ENCODE results near the gene GFOD2. TPM values are rescaled to one million over a fixed set of nuclear protein-coding genes. Genes with fewer than 3 reads are reported as not detected.

The GFOD2 gene
- polyA plus RNA-seq, 12 donors = 10.2 to 29.8 (median 13.1) TPM; not detected in 1

GRCh38 chr16:67734731-67735201 lies 15.7 kb upstream of the GFOD2 start:
- no peak for DNase-seq

DNA sequence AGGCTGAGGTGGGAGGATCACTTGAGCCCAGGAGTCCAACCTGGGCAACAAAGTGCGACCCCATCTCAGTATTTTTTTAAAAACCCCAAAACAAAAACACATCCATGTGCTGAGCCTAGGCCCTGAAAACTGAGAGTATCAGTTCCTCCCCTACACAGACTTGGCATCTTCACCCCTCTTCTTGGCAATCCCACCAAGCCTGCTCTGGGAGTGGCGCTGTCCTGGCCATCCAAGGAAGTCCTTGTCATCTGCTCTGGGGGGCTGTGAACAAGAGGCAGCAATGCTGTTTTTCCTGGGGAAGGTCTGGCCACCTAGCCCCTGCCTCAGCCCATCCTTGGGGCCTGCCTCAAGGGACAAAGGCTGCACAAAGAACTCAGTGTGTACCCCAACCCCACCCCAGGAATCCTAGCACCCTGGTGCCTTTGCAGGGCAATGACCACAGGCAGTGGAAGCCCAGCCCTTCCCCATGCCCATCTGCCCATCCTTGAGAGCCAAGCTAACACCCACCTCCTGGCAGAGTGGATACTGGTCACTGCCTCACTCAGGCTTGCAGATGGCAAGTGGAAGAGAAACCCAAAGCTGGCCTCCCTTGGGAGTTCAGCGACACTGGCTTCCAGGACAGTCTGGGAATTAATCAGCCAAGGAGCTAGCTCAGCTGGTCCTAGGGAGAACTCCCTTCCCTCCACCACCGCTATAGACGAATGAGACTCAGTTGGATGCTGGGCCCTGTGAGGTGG lies 14.8 kb upstream of the GFOD2 start:
- no peak for DNase-seq

- DNase-seq = no peak
Measured at GRCh38 chr16:67731753-67732095, 12.6 kb upstream of the GFOD2 start.

GRCh38 chr16:67731071-67731752 lies 12.1 kb upstream of the GFOD2 start:
- DNase-seq = no peak

- no peak for DNase-seq
Measured at GRCh38 chr16:67730326-67730725, 11.2 kb upstream of the GFOD2 start.

DNA sequence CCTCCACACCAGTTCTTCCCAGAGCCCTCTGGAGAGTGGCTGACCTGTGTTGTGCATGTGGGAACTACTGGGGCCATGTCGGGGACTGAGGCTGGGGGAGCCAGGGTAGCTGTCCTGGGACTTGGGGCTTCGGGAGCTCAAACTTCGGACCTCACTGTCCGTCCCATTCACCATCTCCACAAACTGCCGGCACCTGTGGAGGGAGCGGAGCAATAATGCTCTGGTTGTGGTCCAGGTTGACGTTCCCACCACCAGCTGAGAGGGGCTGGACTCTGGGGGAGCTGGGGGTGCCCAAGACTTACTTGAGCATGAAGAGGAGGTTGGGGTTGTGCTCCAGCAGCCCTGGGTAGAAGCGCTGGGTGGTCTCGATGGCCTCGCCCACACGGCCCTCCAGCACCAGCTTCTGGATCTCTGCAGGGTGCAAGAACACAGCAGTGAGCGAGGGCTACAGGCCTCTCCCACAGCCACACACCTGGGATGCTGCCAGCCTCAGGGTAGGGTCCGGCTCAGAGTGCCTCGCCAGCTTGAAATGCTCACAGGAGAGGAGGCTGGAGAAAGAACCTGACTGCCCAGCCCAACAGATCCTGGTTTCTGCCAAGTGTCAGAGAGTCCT lies 10.6 kb upstream of the GFOD2 start:
- DNase-seq = no peak

DNA sequence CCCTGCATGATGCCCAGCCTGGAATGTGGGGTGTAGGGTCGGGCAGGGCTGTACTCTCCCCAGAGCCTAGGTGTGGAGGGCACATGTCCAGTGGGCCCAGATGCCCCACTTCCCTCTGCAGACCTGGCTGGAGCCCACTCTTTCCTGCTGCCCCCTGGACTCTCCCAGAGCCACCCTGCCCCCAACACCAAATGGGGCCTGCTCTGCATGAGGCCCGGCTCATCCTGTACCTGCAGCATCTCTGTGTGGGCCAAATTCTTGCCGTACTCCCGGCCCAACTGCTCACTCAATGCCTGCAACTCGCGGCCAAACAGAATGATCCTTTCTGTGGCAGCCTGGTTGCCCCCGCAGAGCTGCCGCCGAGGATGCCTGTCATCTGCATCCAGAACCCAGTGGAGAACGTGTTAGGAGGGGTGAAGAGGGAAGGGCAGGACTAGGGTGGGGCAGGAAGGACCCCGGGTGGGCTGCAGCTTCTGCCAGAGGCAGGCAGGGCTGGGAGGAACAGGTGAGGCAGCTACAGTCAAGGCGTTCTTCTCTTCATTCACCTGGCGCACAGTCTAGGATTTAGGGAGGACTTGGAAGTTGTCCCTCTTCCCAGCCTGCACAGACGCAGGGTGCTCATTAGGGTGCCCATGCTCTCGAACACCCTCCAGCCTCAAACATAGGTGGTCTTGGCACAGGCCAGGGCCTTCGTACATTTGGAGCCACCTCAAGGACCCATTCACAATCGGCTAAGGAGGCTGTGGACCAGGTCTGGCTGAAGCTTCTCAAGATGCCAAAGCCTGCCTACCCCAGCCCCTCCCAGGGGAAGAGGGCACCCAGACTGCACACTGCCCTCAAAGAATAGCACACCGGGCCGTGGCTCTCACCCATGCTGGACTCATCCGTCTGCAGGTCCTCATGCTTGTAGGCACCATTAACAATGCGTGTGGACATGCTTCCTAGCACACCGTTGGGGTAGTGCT lies 8.7 kb upstream of the GFOD2 start:
- DNase-seq = no peak

- no peak for DNase-seq
Measured at GRCh38 chr16:67726106-67727034, 7.3 kb upstream of the GFOD2 start.

DNA sequence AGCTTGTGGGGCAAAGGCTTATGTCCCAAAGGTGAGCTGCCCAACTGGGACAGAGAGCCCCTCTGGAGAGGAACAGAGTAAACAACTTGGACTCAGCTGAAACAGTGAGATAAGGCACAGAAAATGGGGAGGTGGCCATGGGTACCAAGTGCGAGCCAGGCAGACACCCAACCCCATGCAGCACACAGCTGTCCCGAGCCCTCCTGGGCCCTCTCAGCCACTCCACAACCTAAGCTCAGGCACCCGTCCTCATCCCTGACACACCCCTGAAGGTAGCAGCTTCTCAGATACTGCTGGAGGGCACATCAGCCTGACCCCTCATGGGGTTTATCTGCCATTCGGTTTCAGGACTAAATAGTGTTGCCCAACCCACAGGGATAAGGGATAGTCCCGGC lies 4.8 kb upstream of the GFOD2 start:
- no peak for DNase-seq

DNA sequence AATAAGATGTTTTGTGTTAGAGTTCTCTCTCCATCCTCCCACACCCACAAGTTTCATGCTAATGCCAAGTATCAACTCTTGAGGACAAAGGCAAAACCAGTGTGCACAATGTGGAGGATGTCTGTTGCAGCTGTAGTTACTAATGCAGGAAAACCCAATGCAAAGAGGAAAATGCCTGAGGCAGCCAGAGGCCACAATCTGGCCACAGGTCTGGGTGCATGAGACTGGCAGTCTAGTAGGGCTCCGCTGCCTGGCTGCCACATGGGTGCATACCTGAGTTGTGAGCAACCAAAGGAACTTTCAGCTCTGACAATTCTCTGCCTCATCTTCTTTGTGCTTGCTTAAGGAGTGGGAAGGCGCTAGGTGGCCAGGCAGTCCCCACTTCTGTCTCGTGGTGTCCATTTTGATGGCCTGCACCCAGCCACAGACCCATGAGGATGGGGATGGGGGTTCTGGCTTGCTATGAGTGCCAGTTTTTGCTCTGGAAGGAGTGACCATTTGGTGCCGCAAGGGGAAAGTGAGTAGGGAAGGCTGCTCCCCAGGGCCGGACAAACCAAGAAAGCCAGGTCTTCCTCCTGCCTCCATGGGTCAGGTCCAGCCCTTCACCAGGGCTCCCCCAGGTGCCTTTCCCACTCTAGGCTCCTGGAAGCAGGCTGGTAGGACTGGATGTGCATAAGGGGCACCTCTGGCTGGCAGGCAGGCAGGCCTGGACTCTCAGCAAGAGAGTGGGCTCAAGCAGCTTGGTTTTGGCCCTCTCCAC lies 4.2 kb upstream of the GFOD2 start:
- no peak for DNase-seq

DNA sequence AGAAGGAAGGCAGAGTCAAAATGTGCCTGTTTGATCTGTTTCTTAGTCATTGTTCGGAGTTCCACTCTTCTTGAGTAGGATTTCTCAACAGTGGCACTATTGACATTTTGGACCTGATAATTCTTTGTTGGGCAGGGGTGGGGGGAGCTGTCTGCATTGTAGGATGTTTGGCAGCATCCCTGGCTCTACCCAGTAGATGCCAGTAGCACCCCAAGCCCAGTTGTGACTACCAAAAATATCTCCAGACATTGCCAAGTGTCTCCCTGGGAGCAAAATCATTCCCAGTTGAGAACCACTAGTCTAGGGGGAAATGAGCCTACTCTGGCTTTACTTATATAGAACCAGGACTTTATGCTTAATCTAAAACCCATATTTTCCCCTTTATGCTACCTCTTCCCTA lies 1.1 kb upstream of the GFOD2 start:
- DNase-seq = no peak

- DNase-seq = peak; percentile 18
Measured at GRCh38 chr16:67719778-67720144, 645 bp upstream of the GFOD2 start.

DNA sequence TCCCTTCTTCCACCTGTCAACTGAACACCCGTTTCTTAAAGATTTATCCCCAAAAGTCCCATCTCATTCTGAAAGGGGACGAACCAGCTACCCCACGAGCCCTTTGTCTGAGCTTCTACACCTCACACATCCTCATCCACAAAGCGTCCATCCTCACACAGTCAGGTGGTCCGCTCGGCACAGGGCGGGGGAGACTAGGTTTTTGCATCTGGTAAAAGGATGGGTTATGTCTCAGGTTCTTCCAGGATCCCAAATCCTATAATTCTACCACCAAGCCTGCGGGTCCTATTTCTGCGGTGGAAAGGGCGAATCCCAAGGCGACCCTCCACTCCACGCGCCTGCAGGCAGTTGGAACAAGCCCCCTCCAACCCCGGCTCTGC lies 458 bp downstream of the GFOD2 start:
- DNase-seq = no peak

- DNase-seq = no peak
Measured at GRCh38 chr16:67716097-67716496, 3.0 kb downstream of the GFOD2 start.

DNA sequence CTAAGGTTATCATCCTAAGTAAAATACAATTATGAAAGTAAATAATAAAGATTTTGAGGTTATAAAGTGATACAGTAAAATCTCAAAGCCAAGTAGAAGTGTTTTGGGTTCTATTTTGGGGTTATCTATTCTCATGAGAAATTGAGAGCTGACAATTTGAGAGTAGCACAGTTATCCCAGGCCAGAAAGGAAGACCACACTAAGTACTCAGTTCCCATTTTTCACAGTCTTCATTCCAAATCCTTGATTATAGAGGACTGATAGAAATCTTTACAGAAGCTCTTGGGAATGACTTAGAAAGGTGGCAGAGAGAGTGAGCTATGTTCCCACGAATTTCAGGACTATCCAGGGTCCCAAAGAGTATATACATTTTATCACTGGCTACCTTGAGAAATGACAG lies 4.6 kb downstream of the GFOD2 start:
- DNase-seq = no peak

DNA sequence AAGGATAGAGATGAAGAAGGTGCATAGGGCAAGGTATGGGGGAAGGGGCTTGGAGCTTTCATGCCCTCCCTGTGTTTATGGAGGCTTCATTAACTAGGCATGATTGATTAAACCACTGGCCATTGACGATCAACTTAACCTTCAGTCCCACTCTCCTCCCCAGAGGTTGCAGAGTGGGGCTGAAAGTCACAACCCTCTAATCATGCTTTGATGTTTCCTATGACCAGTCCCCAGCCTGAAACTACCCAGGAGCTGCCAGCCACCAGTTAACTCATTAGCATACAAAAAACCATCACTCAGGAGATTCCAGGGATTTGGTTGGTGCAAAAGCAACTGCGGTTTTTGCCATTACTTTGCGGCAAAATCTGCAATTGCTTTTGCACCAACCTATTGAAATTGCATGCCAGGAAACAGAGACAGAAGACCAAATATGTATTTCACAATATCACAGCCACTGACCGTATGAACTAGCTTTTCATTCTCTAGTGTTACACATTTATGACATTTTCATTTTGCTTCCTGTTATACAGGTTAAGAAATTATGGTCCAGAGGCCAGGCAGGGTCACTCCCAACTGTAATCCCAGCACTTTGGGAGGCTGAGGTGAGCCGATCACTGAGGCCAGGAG lies 5.4 kb downstream of the GFOD2 start:
- DNase-seq = no peak

- no peak for DNase-seq
Measured at GRCh38 chr16:67710607-67711006, 8.5 kb downstream of the GFOD2 start.

GRCh38 chr16:67709050-67709449 lies 10.1 kb downstream of the GFOD2 start:
- no peak for DNase-seq

DNA sequence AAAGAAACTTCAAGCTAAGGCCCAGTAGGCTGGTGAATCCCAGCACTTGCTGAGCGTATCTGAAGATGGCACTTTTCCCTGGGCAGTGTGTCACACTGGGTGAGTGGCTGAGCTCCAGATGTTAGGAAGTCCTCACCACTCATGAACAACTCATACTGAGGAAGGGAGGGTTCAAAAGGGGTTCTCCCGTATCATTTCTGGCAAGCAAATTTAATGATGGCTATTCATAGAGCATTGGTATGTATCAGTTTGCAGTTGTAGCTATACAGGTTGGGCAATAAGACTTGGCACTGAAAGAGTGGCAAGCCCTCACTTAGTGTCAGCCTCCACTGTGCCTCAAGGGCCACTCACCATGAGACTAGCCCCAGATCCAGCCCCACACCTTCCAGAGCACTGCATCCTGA lies 10.7 kb downstream of the GFOD2 start:
- DNase-seq = no peak

- no peak for DNase-seq
Measured at GRCh38 chr16:67707790-67708189, 11.3 kb downstream of the GFOD2 start.
